Ramos (cell line): Measurements from ENCODE around the gene EIF3A.
"Not testable (repeated sequence)": the region's sequence is repeated elsewhere in the genome, so short reads cannot be mapped to it uniquely, and the experiment has no call there.

Source experiments
- in situ Hi-C: fragments of 300-500 bp; cut with MboI; formaldehyde crosslinking; loops from one replicate; pipeline ENCODE4 v1.14.3; 2022; ENCODE audit warnings: low sequenced_read_pairs; ENCODE audit not compliant: unreplicated experiment

The EIF3A gene

DNA sequence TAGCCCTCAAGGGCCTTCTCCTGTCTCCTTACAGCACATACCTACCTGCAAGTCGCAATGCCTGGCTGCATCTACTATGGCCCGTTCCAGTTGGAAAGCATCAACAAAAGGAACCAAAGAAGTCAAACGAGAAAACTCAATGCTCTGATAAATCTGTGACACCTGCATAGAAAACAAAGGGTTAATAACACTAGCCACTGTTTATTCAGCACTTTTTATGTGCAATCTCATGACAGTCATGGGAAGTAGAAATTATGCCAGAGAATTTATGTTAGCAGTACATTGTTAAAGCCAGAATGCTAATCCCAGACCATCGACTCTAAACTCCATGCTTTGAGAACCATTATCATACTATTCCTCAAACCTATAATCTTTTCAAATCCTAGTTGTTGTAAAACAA lies 21.1 kb downstream of the EIF3A start:
- in situ Hi-C loops = no loop called here

DNA sequence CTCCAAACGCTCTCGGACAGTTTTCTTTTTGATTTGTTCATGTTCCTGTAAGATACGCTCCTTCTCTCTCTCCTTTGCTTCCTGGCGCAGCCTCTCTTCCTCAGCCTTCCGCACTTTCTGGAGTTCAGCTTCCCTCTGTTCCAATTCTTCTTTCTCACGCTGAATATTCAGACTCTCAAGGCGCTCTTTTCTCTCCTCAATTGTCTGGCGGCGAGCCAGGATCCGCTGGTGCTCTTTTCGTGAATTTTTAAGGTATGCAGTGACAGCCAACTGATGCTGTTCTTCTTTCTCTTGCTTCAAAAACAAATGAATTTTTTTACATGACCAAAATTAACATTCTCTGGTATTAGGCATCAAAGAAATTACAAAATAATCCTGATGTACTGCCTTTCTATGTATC lies 22.6 kb downstream of the EIF3A start:
- in situ Hi-C loops = no loop called here

DNA sequence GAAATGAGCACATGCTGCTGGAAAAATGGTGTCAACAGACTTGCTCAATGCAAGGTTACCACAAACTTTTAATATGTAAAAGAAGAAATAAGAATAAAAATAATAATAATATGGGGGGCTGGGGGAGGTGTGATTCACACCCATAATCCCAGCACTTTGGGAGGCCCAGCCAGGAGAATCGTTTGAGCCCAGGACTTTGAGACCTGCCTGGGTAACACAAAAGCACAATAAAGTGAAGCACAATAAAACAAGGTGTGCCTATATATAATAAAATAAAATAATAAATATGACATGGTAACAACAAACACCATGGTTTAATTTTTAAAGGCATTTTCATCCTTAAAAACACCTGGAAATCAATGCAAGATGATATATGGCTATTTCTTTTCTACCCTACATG lies 25.1 kb downstream of the EIF3A start:
- in situ Hi-C loops = no loop called here

DNA sequence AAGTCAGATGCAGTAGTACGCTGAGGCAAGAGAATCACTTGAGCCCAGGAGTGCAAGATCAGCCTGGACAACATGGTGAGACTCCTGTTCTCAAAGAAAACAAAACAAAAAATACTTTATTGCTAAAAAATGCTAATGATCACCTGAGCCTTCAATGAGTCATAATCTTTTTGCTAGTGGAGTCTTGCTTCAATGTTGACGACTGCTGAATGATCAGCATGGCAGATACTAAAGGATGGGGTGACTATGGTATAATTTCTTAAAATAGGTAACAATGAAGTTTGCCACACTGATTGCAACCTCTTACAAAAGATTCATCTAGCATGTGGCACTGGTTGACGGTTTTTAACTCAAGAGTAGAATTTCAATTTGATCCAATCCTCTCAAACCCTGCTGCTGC lies 28.8 kb downstream of the EIF3A start:
- in situ Hi-C loops = no loop called here

DNA sequence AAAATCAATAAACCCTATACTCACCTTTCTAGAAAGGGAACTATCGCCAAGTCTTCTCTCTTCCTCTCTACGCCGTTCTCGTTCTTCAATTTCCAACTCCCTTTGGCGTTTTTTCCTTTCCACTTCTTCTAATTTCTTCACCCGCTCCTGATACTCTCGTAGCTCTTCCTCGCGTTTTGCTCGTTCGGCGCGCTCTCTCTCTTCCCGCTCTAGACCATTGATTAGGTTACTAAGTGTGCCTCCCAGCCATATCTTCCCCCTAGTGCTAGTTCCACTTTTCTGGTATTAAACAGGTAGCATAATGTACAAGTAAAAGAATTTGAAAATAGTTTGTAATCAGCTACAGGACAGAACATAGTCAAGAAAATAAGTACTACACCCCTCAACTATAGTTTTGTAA lies 30.8 kb downstream of the EIF3A start:
- in situ Hi-C loops = no loop called here

DNA sequence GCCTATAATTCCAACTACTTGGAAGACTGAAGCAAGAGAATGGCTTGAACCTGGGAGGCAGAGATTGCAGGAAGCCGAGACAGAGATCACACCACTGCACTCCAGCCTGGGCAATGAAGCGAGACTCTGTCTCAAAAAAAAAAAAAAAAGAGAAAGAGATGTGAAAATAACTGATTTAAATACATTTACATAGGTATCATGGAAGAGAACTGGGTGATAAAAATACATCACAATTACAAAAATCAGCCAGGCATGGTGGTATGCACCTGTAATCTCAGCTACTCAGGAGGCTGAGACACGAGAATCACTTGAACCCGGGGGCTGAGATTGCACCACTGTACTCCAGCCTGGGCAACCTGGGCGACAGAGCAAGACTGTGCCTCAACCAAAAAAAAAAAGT lies 31.3 kb downstream of the EIF3A start:
- in situ Hi-C loops = no loop called here

DNA sequence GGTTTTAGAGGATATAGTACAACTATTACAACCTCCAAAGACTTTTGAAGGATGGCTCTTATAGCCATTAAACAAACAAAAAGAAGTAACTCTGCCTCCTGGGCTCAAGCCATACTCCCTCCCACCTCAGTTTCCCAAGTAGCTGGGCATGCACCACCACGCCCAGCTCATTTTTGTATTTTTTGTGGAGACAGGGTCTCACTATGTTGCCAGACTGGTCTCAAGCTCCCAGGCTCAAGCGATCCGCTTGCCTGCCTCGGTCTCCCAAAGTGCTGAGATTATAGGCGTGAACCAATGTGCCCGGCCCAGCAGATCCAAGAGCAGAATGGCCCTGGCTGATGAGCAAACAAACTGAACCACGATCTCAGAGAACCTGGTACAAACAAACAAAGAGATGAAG lies 35.1 kb downstream of the EIF3A start:
- in situ Hi-C loops = no loop called here

DNA sequence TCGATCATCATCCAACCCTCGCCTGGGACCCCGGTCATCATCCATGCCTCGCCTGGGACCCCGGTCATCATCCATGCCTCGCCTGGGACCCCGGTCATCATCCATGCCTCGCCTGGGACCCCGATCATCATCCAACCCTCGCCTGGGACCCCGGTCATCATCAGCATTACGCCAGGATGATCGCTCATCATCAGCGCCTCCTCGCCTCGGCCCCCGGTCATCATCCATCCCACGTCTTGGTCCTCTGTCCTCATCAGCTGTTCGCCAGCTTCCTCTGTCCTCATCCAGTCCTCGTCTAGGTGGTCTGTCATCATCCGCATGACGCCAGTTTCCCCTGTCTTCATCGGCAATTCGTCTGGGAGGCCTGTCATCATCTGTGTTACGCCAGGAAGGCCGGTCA lies 38.4 kb downstream of the EIF3A start:
- in situ Hi-C loops = no loop called here

DNA sequence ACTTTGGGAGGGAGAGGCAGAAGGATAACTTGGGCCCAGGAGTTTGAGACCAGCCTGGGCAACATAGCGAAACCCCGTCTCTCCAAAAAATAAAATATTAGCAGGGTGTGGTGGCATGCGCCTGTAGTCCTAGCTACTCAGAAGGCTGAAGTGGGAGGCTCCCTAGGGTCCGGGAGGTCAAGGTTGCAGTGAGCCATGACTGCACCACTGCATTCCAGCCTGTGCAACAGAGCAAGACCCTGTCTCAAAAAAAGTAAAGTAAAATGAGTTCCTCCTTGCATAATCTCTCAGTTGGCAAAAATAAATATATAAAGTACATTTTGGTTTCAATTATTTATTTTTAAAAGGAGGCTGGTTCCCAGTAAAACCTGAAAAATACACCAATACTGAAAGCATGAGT lies 39.3 kb downstream of the EIF3A start:
- in situ Hi-C loops = no loop called here

DNA sequence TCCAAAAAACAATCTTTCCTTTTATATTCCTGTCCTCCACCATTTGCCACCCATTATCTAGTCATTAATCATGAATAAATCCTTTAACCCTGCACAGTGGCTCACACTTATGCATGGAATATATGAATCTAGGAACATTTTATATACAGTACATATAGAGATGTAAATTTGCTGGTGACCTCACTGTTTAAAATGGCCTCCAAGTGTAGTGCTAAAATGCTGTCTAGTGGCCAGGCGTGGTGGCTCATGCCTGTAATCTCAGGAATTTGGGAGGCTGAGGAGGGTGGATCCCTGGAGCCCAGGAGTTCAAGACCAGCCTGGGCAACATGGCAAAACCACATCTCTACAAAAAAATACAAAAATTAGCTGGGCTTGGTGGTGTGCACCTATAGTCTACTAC lies 41.5 kb downstream of the EIF3A start:
- in situ Hi-C loops = no loop called here

DNA sequence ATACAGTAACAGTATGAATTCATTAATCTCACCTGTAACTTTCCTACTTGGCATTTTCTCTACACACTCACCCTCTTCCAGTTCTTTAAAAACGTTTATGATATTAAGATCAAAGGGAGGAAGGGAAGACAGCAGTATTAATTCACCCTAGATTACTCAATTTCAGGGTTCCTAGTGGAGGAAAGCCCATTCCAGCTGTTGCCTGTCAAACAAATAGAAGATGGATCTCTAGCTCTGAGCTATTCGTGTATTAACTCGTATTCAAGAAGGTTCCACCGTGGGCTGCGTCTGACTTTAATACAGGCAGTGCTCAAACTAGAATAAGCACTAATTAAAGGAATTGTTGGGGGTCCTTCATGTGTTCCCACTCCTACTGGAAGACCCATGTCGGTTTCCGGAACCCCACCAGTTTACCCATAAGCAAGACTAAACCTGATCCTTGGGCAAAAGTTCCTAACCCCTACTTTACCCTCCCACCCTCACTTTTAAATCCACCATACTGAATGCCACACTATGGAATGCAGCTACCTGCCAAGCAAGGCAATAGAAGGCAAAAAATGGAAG lies 49.0 kb downstream of the EIF3A start:
- in situ Hi-C loops = no loop called here

DNA sequence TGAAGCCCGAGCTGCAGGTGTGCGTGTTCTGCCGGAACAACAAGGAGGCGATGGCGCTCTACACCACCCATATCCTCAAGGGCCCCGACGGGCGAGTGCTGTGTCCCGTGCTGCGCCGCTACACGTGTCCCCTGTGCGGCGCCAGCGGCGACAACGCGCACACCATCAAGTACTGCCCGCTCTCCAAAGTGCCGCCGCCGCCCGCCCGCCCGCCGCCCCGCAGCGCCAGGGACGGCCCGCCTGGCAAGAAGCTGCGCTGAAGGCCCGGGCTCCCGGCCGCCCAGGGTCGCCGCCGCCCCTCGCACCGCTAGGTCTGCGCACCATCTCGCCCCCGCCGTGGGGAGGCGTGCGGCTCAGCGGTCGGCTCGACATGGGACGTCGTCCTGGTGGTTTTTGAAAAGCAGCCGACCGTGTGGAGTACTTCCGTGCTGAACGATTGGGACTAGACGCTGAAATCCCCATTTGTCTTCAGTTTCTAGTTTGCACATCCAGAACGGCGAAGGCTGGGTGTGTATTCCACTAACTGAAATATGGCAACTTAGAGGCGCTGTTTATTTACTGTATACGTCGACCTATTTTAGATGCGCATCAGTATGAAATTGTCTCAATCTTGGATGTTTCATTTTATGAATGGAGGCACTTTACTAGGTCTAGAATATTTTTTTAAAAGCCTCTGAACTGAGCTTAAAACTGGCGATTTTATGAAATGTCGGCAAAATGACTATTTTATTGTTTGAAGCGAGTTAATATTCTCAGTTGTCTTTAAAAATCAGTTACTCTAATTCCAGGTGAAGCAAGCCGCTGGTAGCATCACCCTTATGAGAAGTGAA lies 50.0 kb downstream of the EIF3A start:
- in situ Hi-C loops = no loop called here

DNA sequence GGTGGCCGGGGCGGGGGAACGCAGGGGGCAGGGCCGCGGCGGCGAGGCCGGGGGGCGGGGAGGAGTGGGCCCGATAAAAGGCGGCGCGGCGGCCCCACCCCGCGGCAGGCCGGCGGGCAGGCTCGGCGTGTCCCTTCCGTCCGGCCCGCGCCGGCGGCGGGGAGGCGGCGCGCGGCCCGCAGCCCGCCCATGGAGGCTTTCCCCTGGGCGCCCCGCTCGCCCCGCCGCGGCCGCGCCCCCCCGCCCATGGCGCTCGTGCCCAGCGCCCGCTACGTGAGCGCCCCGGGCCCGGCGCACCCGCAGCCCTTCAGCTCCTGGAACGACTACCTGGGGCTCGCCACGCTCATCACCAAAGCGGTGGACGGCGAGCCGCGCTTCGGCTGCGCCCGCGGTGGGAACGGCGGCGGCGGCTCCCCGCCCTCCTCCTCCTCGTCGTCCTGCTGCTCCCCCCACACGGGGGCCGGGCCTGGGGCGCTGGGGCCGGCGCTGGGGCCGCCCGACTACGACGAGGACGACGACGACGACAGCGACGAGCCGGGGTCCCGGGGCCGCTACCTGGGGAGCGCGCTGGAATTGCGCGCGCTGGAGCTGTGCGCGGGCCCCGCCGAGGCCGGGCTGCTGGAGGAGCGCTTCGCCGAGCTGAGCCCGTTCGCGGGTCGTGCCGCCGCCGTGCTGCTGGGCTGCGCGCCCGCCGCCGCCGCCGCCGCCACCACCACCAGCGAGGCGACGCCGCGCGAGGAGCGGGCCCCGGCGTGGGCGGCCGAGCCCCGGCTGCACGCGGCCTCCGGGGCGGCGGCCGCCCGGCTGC lies 50.8 kb downstream of the EIF3A start, which contains the start of gene NANOS1:
Gene NANOS1 (plus strand): TSS at position 102 of the 808 bp plus-strand sequence. CDS start 88 bp downstream, at position 190.
- in situ Hi-C loops = no loop called here

DNA sequence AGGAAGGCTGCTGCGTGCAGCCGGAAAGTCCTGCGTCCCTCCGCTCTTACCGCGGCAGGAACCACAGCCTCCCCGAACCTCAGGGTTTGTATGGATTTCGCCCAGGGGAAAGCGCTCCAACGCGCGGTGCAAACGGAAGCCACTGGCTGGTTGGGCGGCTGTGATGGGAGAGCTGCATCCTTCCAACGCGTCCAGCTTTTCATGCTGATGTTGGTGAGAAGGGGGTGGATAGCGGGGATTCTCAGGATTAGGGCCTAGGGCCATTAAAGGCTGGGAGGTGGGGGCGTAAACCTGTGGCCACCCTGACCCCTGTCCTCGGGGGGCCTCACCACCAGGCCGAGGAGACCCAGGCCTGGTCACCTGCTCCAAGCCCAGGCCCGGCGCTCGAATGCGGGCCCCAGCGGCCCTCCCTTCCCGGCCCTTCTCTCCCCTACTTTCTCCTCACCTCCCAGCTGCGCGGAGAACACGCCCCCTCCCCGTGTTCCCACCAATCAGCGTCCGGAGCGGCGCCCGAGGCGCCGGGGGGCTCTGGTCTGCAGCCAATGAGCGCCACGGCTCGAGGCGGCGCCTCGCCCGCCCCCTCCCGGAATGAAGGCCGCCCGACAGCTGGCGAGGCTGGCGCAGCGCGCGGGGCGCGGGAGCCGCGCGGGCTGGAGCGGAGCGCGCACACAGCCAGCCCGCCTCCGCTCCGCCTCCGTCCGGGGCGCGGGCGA lies 51.6 kb downstream of the EIF3A start:
- in situ Hi-C loops = no loop called here

DNA sequence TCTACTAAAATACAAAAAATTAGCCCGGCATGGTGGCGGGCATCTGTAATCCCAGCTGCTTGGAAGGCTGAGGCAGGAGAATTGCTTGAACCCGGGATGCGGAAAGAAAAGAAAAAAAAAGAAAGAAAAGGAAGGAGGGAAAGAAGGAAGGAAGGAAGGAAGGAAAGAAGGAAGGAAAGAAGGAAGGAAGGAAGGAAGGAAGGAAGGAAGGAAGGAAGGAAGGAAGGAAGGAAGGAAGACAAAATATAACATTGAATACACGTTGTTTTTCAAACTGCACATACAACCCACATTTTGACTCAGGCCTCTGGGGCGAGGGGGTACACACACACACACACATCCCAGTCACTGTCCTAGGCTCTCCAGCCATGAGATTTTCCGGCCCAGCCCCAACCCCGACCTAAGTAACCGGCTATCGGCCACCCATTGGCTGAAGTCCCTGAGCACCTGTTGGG lies 52.1 kb downstream of the EIF3A start:
- in situ Hi-C loops = not testable (repeated sequence)

DNA sequence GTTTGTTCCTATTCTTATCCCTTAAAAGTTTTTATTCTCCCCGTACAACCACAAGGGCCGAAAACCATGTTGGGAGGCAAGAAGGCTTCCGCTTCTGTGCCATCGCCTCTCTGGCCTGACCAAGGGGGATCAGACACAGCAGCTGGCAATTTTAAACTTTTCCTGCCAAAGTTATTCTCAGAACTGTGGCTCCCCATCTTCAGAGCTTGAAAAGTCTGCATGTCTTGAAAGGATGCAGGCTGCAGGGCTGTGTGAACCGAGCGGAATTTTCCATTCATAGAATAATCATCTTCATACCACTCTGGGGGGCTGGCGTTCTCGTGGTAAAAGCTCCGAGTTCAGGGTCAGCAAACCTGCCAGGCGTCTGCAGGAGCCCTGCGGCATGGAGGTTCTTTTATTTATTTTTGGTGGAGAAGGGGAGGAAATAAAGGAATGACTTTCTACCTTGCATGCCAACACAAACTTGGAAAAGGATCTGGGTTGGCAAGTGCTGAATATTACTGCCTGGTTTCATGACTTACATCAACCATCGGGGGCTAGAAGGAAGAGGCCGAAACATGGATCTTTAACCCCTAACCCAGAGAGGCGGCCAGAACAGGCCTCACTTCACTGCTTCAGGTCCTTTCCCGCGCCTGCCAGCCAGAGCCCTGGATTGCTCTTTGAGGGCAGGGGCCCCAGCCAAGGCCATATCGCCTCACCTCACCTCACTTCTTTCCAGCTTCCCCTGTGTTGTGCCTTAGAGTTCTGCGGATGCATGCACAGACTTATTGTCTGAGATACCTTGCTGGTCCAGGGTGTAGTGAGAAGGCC lies 54.1 kb downstream of the EIF3A start:
- in situ Hi-C loops = no loop called here

DNA sequence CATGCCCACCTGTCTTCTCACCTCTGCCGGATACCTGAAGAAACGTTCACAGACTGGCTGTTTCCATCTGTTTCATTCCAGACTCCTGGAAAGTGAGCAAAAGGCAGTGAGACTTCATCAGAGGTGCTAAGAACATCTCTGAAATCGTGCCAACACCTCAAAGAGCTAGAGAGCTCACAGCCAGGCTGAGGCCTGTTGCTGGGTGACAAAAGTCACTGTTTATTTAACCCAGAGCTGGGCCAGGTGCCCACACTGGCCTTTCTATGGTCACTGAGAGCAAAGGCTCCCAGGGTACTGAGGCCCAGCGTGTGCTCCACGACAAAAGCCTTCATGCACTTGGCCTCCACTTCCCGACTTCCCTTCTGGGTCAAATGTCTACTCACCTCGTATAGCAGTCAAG lies 54.8 kb downstream of the EIF3A start:
- in situ Hi-C loops = no loop called here

DNA sequence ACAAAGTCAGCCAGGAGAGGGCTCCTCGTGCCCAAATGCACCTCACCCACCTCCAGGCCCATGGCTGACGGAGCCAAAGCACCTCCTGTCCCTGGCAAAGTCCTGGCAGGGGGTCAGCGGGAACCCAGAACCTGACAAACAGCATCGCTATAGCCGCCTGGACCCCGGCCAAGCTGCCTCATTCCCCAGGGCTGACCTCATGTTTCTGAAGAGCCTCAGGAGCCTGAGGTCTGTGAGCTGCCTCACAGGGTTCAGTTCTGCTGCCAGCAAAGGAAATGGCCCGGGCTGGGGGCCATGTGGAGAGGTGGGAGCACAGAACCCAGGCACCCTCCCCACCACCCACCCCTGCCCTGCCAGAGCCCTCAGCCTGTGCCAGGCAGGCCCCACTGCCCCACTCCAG lies 55.3 kb downstream of the EIF3A start:
- in situ Hi-C loops = no loop called here

DNA sequence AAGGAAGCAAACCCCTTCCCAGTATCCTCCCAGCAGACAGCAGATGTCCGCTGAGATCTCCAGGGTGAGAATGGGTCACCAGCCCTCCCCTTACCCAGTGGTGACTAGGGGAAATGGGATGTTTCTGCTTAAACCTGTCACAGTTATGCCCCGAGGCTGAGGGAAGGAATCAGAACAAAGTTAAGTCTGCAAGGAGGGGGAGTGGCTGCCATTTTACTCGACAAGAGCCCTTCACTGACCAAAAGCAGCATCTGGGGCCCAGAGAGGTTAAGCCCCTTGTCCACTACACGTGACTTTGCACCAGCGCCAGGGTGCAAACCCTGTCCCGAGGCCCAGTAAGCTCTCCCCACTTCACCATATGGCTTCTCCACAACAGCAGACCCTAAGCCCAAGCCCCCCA lies 55.7 kb downstream of the EIF3A start:
- in situ Hi-C loops = no loop called here

DNA sequence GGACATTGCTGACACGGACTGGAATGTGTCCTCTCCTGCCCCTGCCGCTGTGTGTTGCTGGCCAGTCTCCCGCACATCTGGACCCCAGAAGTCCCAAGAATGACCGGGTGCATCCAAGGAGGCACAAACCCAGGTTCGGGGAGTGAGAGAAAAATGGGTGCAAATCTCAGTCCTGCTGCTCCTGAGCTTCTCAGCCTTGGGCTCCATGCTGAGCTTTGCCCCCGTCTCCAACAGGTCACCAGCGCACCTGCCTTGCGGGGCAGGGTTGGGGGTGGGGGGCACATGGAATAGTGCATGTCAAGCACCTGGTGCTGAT lies 57.1 kb downstream of the EIF3A start:
- in situ Hi-C loops = no loop called here
